Neural cell (in vitro differentiated cells): ENCODE results near the gene RBKS.

ENCODE experiments used
- EZH2 ChIP-seq: fragments of 200-600, 300-800 bp; shearing (Covaris generic), sonication (generic); IDR thresholded peaks from 2 replicates; pipeline ENCODE4 v1.6.1; 2014; ENCODE audit warnings: antibody characterized with exemption, low read length, borderline replicate concordance, mild to moderate bottlenecking; ENCODE audit not compliant: insufficient read depth, poor library complexity, severe bottlenecking
- SMC3 ChIP-seq: fragments of 450-650 bp; conservative IDR thresholded peaks from 2 replicates; pipeline ENCODE4 v1.6.1; 2014; ENCODE audit warnings: antibody characterized with exemption, mild to moderate bottlenecking, moderate library complexity; ENCODE audit not compliant: poor library complexity
- TF ChIP-seq, protein P1 (sequence below): IDR thresholded peaks from 2 replicates; pipeline ENCODE4 v1.6.1; 2012; ENCODE audit warnings: borderline replicate concordance

- TF ChIP-seq SMC3 (no peak), EZH2 (no peak)
- TF ChIP-seq, protein P1, sequence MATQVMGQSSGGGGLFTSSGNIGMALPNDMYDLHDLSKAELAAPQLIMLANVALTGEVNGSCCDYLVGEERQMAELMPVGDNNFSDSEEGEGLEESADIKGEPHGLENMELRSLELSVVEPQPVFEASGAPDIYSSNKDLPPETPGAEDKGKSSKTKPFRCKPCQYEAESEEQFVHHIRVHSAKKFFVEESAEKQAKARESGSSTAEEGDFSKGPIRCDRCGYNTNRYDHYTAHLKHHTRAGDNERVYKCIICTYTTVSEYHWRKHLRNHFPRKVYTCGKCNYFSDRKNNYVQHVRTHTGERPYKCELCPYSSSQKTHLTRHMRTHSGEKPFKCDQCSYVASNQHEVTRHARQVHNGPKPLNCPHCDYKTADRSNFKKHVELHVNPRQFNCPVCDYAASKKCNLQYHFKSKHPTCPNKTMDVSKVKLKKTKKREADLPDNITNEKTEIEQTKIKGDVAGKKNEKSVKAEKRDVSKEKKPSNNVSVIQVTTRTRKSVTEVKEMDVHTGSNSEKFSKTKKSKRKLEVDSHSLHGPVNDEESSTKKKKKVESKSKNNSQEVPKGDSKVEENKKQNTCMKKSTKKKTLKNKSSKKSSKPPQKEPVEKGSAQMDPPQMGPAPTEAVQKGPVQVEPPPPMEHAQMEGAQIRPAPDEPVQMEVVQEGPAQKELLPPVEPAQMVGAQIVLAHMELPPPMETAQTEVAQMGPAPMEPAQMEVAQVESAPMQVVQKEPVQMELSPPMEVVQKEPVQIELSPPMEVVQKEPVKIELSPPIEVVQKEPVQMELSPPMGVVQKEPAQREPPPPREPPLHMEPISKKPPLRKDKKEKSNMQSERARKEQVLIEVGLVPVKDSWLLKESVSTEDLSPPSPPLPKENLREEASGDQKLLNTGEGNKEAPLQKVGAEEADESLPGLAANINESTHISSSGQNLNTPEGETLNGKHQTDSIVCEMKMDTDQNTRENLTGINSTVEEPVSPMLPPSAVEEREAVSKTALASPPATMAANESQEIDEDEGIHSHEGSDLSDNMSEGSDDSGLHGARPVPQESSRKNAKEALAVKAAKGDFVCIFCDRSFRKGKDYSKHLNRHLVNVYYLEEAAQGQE, result no peak
These were observed 108.7 kb downstream of the RBKS start for GRCh38 chr2:27781496-27781895.
